ENCODE results near the gene GAD1.

Gene GAD1

GRCh38 chr2:170818036-170818751 lies 1.5 kb downstream of the GAD1 start:
- peak; percentile 37 for DNase-seq

- no peak for DNase-seq
These were observed 2.2 kb downstream of the GAD1 start for GRCh38 chr2:170818752-170819470.

GRCh38 chr2:170819680-170820664 lies 3.3 kb downstream of the GAD1 start:
- DNase-seq, result peak; percentile 37

GRCh38 chr2:170820757-170821530 lies 4.3 kb downstream of the GAD1 start:
- DNase-seq, result no peak

- no peak for DNase-seq
These were observed 5.0 kb downstream of the GAD1 start for GRCh38 chr2:170821531-170822289.

- peak; percentile 73 for DNase-seq
These were observed 5.8 kb downstream of the GAD1 start for GRCh38 chr2:170822290-170823087.

GRCh38 chr2:170823088-170823897 lies 6.6 kb downstream of the GAD1 start:
- peak; percentile 48 for DNase-seq

- no peak for DNase-seq
These were observed 7.2 kb downstream of the GAD1 start for GRCh38 chr2:170823898-170824215.

- no peak for DNase-seq
These were observed 7.9 kb downstream of the GAD1 start for GRCh38 chr2:170824526-170825015.

- DNase-seq, result no peak
These were observed 11.3 kb downstream of the GAD1 start for GRCh38 chr2:170827841-170828532.

- no peak for DNase-seq
These were observed 11.8 kb downstream of the GAD1 start for GRCh38 chr2:170828533-170828916.

GRCh38 chr2:170829036-170829435 lies 12.3 kb downstream of the GAD1 start:
- no peak for DNase-seq

GRCh38 chr2:170830166-170830565 lies 13.5 kb downstream of the GAD1 start:
- no peak for DNase-seq

- no peak for DNase-seq
These were observed 14.4 kb downstream of the GAD1 start for GRCh38 chr2:170831115-170831514.

- no peak for DNase-seq
These were observed 19.3 kb downstream of the GAD1 start for GRCh38 chr2:170836027-170836426.

- DNase-seq, result no peak
These were observed 24.1 kb downstream of the GAD1 start for GRCh38 chr2:170840717-170841210.

GRCh38 chr2:170842785-170843184 lies 26.1 kb downstream of the GAD1 start:
- no peak for DNase-seq

- DNase-seq, result no peak
These were observed 27.0 kb downstream of the GAD1 start for GRCh38 chr2:170843656-170844055.

- peak; percentile 59 for DNase-seq
These were observed 28.7 kb downstream of the GAD1 start for GRCh38 chr2:170845343-170845742.

Data from stimulated activated CD8-positive, alpha-beta memory T cell treated with anti-CD3 and anti-CD28 coated beads, Interleukin-4, amount 100 ng/mL, for 48 hours (primary cell).